Mesothelial cell of epicardium (in vitro differentiated cells): ENCODE data around the gene APOC1. TPM values are rescaled to one million over a fixed set of nuclear protein-coding genes. Genes with fewer than 3 reads are reported as not detected.

Source experiments
- DNase-seq, 2 experiments: peaks; one replicate each; pipeline ENCODE4 v3.0.0; 2021; ENCODE audit warnings: low spot score in 2 of 2; ENCODE audit not compliant: unreplicated experiment in 2 of 2
- H3K27ac Mint-ChIP-seq: 2 replicates; pipeline ENCODE4 v1.8.0; 2021; ENCODE audit warnings: mixed read lengths
- H3K27me3 Mint-ChIP-seq: 2 replicates; pipeline ENCODE4 v1.8.0; 2021; ENCODE audit warnings: low read depth, mixed read lengths
- H3K36me3 Mint-ChIP-seq: 2 replicates; pipeline ENCODE4 v1.8.0; 2021; ENCODE audit warnings: mixed read lengths
- H3K4me1 Mint-ChIP-seq: 2 replicates; pipeline ENCODE4 v1.8.0; 2021; ENCODE audit warnings: mixed read lengths
- H3K4me3 Mint-ChIP-seq: 2 replicates; pipeline ENCODE4 v1.8.0; 2021; ENCODE audit warnings: mild to moderate bottlenecking, moderate library complexity, mixed read lengths
- H3K9me3 Mint-ChIP-seq: 2 replicates; pipeline ENCODE4 v1.8.0; 2021; ENCODE audit warnings: mixed read lengths
- total RNA-seq: library from RNA; stranded (reverse); gene quantifications from 3 replicates; pipeline ENCODE4 v1.2.1, GENCODE V29; 2021
- TF ChIP-seq, protein P1 (sequence below): fragments of 200-600 bp; sonication (generic); IDR thresholded peaks from one replicate; pipeline ENCODE4 v1.5.0; 2021; ENCODE audit warnings: antibody characterized with exemption; ENCODE audit not compliant: unreplicated experiment

APOC1 gene
- total RNA-seq, 1 donor from 2014 or later, result 18.6 TPM

- Mint-ChIP-seq H3K36me3 (no peaks in the 10 kb centered on the region), H3K27ac (no peak overlapping the region), H3K4me3 (no peak overlapping the region), H3K9me3 (no peaks in the 10 kb centered on the region), H3K4me1 (no peaks in the 10 kb centered on the region), H3K27me3 (no peaks in the 10 kb centered on the region)
- no peak for DNase-seq
- TF ChIP-seq, protein P1, sequence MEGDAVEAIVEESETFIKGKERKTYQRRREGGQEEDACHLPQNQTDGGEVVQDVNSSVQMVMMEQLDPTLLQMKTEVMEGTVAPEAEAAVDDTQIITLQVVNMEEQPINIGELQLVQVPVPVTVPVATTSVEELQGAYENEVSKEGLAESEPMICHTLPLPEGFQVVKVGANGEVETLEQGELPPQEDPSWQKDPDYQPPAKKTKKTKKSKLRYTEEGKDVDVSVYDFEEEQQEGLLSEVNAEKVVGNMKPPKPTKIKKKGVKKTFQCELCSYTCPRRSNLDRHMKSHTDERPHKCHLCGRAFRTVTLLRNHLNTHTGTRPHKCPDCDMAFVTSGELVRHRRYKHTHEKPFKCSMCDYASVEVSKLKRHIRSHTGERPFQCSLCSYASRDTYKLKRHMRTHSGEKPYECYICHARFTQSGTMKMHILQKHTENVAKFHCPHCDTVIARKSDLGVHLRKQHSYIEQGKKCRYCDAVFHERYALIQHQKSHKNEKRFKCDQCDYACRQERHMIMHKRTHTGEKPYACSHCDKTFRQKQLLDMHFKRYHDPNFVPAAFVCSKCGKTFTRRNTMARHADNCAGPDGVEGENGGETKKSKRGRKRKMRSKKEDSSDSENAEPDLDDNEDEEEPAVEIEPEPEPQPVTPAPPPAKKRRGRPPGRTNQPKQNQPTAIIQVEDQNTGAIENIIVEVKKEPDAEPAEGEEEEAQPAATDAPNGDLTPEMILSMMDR, result no peak
Observed at GRCh38 chr19:44939668-44940067, 25.3 kb downstream of the APOC1 start.

GRCh38 chr19:44942067-44942571 is 27.7 kb downstream of the APOC1 start, which contains the start of gene APOC4:
TSS of gene APOC4 (plus strand) at chr19:44942237. CDS start at chr19:44942278, 41 bp downstream.
- Mint-ChIP-seq H3K4me3 (no peak within 1 kb of the TSS), H3K9me3 (no peaks in the 10 kb centered on the region), H3K27ac (no peak within 1 kb of the TSS), H3K4me1 (no peaks in the 10 kb centered on the region), H3K36me3 (no peaks in the 10 kb centered on the region), H3K27me3 (no peaks in the 10 kb centered on the region)
- TF ChIP-seq, protein P1, result no peak
- no peak for DNase-seq

- H3K4me3 Mint-ChIP-seq, result no peak overlapping the region
- no peak overlapping the region for H3K27ac Mint-ChIP-seq
- TF ChIP-seq, protein P1, result no peak
- H3K27me3 Mint-ChIP-seq, result no peaks in the 10 kb centered on the region
- H3K4me1 Mint-ChIP-seq, result no peaks in the 10 kb centered on the region
- H3K36me3 Mint-ChIP-seq, result no peaks in the 10 kb centered on the region
- H3K9me3 Mint-ChIP-seq, result no peaks in the 10 kb centered on the region
- no peak for DNase-seq
Observed at GRCh38 chr19:44943801-44944249, 29.4 kb downstream of the APOC1 start.

- Mint-ChIP-seq H3K4me3 (no peak overlapping the region), H3K4me1 (peaks cover 2% of the 10 kb centered on the region), H3K36me3 (no peaks in the 10 kb centered on the region), H3K27me3 (no peaks in the 10 kb centered on the region), H3K27ac (no peak overlapping the region), H3K9me3 (no peaks in the 10 kb centered on the region)
- DNase-seq, result no peak
- TF ChIP-seq, protein P1, result no peak
Observed at GRCh38 chr19:44947041-44947581, 32.7 kb downstream of the APOC1 start.

GRCh38 chr19:44948237-44948636 is 33.8 kb downstream of the APOC1 start:
- Mint-ChIP-seq H3K9me3 (no peaks in the 10 kb centered on the region), H3K27ac (no peak overlapping the region), H3K4me1 (peaks cover 2% of the 10 kb centered on the region), H3K36me3 (no peaks in the 10 kb centered on the region), H3K4me3 (no peak overlapping the region), H3K27me3 (no peaks in the 10 kb centered on the region)
- no peak for DNase-seq
- TF ChIP-seq, protein P1, result no peak
